CD14-positive monocyte (primary cell): Measurements from ENCODE around the gene NHERF2. TPM values are rescaled to one million over a fixed set of nuclear protein-coding genes. Genes with fewer than 3 reads are reported as not detected.

ENCODE experiments used
- DNase-seq, 3 donors: peaks; one replicate each; pipeline ENCODE4 v3.0.0-alpha.2; 2011 to 2022
- H2AFZ ChIP-seq: 2 replicates; pipeline ENCODE4 v1.6.0; 2012; ENCODE audit warnings: mild to moderate bottlenecking, low read depth, low read length, inconsistent platforms; ENCODE audit not compliant: insufficient read depth, poor library complexity, severe bottlenecking
- H3K27ac ChIP-seq, 2 donors: 1 replicate in 1 of 2; 2 replicates in 1 of 2; pipeline ENCODE4 v1.5.1; 2012 to 2013; ENCODE audit warnings: low read length in 2 of 2, control low read depth in 1 of 2, inconsistent platforms in 1 of 2, low read depth in 1 of 2, mild to moderate bottlenecking in 1 of 2
- H3K27me3 ChIP-seq, 2 donors: one replicate each; pipeline versions ENCODE4 v1.6.0 to v1.6.1; 2011 to 2013; ENCODE audit warnings: low read length in 2 of 2; ENCODE audit not compliant: control insufficient read depth in 2 of 2, insufficient read depth in 2 of 2
- H3K36me3 ChIP-seq, 2 donors: replicated peaks in 1 of 2; 1 replicate in 1 of 2; 2 replicates in 1 of 2; pipeline versions ENCODE4 v1.5.1 to v1.6.1; 2012 to 2013; ENCODE audit warnings: low read length in 2 of 2, control low read depth in 1 of 2, inconsistent platforms in 1 of 2, mild to moderate bottlenecking in 1 of 2; ENCODE audit not compliant: insufficient read depth in 2 of 2, control insufficient read depth in 1 of 2
- H3K4me1 ChIP-seq, 2 donors: 1 replicate in 1 of 2; 2 replicates in 1 of 2; pipeline versions ENCODE4 v1.5.1 to v1.6.1; 2012 to 2013; ENCODE audit warnings: low read length in 2 of 2, control low read depth in 1 of 2, inconsistent platforms in 1 of 2, mild to moderate bottlenecking in 1 of 2, moderate library complexity in 1 of 2; ENCODE audit not compliant: insufficient read depth in 2 of 2, control insufficient read depth in 1 of 2
- H3K4me2 ChIP-seq: replicated peaks from 2 replicates; pipeline ENCODE3; 2012; ENCODE audit warnings: low read length, moderate library complexity, mild to moderate bottlenecking; ENCODE audit not compliant: poor library complexity, severe bottlenecking; ENCODE audit errors: extremely low read depth
- H3K4me3 ChIP-seq, 3 experiments: fragments of 200-600 bp in 1 of 3; sonication (generic) in 1 of 3; replicated peaks in 1 of 3; 1 replicate in 2 of 3; 2 replicates in 1 of 3; pipeline ENCODE4 v1.5.1; 2011 to 2013; ENCODE audit warnings: low read length in 3 of 3, mild to moderate bottlenecking in 3 of 3, control low read depth in 2 of 3, low read depth in 2 of 3, inconsistent platforms in 1 of 3, moderate library complexity in 1 of 3
- H3K79me2 ChIP-seq: 2 replicates; pipeline ENCODE4 v1.6.0; 2012; ENCODE audit warnings: mild to moderate bottlenecking, control low read depth, inconsistent platforms, low read length, moderate library complexity; ENCODE audit not compliant: insufficient read depth
- H3K9ac ChIP-seq: 2 replicates; pipeline ENCODE4 v1.6.0; 2017; ENCODE audit warnings: low read length, mild to moderate bottlenecking; ENCODE audit not compliant: insufficient read depth, poor library complexity, severe bottlenecking
- H3K9me3 ChIP-seq, 2 donors: replicated peaks in 1 of 2; 1 replicate in 1 of 2; 2 replicates in 1 of 2; pipeline versions ENCODE4 v1.5.1 to v1.6.1; 2012 to 2013; ENCODE audit warnings: low read length in 2 of 2, control low read depth in 1 of 2; ENCODE audit not compliant: control insufficient read depth in 1 of 2, insufficient read depth in 1 of 2
- H4K20me1 ChIP-seq: 2 replicates; pipeline ENCODE4 v1.6.0; 2012; ENCODE audit warnings: mild to moderate bottlenecking, low read length, control low read depth, moderate library complexity; ENCODE audit not compliant: insufficient read depth
- H3K27ac Mint-ChIP-seq, 7 donors: one replicate each; pipeline ENCODE4 v1.8.0; 2020; ENCODE audit warnings: mild to moderate bottlenecking in 7 of 7, mixed read lengths in 7 of 7, moderate library complexity in 6 of 7, inconsistent platforms in 2 of 7
- H3K27me3 Mint-ChIP-seq, 3 donors: one replicate each; pipeline ENCODE4 v1.8.0; 2021 to 2022; ENCODE audit warnings: low read depth in 3 of 3, mild to moderate bottlenecking in 3 of 3, mixed read lengths in 3 of 3, moderate library complexity in 3 of 3, inconsistent platforms in 1 of 3
- H3K36me3 Mint-ChIP-seq, 2 donors: one replicate each; pipeline ENCODE4 v1.8.0; 2020; ENCODE audit warnings: mixed read lengths in 2 of 2, inconsistent platforms in 1 of 2, mild to moderate bottlenecking in 1 of 2
- H3K4me1 Mint-ChIP-seq: one replicate; pipeline ENCODE4 v1.8.0; 2020; ENCODE audit warnings: mild to moderate bottlenecking, mixed read lengths
- H3K4me3 Mint-ChIP-seq, 2 donors: one replicate each; pipeline ENCODE4 v1.8.0; 2020; ENCODE audit warnings: mild to moderate bottlenecking in 2 of 2, mixed read lengths in 2 of 2, moderate library complexity in 1 of 2
- H3K9me3 Mint-ChIP-seq, 7 donors: one replicate each; pipeline ENCODE4 v1.8.0; 2020 to 2022; ENCODE audit warnings: mixed read lengths in 7 of 7, mild to moderate bottlenecking in 6 of 7, moderate library complexity in 6 of 7, inconsistent platforms in 2 of 7
- WGBS: methylation state at CpG from one replicate; pipeline ENCODE4 v1.1.5; 2013; ENCODE audit warnings: missing lambda C conversion rate; ENCODE audit not compliant: insufficient coverage; 5-methylcytosine and 5-hydroxymethylcytosine counted together
- intact Hi-C, 2 donors: fragments of 100-400 bp; cut with micrococcal nuclease; formaldehyde crosslinking; loops; one replicate each; pipeline versions ENCODE4 v1.15.0 to v1.15.1; 2023
- polyA plus RNA-seq, 3 donors: library from polyadenylated mRNA; depleted of rRNA in 1 of 3; unstranded in 2 of 3; stranded (reverse) in 1 of 3; fragments of 300-500 nt in 2 of 3; fragments of >200 nt in 1 of 3; fragmentation: Illumina TruSeq in 2 of 3; gene quantifications; 1 replicate in 2 of 3; 2 replicates in 1 of 3; pipeline ENCODE4 v1.2.3, GENCODE V29; 2012 to 2021
- TF ChIP-seq, protein P1 (sequence below): fragments of 200-600 bp; IDR thresholded peaks from one replicate; pipeline ENCODE4 v1.8.0; 2022; ENCODE audit warnings: antibody characterized with exemption, mild to moderate bottlenecking

NHERF2 gene
- polyA plus RNA-seq, 3 donors, result 0.66 to 8.2 (median 0.78) TPM

DNA sequence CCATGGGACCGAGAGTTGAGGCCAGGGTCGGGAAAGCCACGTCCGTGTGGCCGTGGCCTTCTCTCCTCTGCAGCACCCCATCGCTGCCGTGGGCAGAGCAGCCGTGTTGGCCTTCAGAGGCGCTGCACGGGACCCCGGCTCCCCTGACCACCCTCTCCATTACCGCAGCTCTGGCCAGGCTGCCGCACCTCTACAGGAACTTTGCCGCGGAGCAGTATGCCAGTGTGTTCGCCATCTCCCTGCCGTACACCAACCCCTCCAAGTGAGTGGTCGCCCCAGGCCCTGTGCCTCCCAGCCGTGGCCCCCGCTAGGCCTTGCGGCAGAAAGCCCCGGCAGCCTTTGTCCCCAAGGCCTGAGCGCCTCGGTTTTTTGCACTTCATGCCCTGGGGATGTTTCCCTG is 48.9 kb downstream of the NHERF2 start:
- no peaks in the 10 kb centered on the region for H3K9me3 ChIP-seq
- H3K36me3 ChIP-seq, result peaks cover 67 to 91% of the 10 kb centered on the region in 2 donors
- Mint-ChIP-seq H3K4me1 (no peaks in the 10 kb centered on the region), H3K27ac (no peak overlapping the region), H3K9me3 (no peaks in the 10 kb centered on the region), H3K36me3 (peaks cover 69 to 92% of the 10 kb centered on the region in 2 donors), H3K27me3 (peaks cover 0 to 3% (median 0%) of the 10 kb centered on the region in 3 donors), H3K4me3 (no peak overlapping the region)
- no peak for DNase-seq
- no peaks in the 10 kb centered on the region for H3K27me3 ChIP-seq
- H3K4me2 ChIP-seq, result no peak overlapping the region
- TF ChIP-seq, protein P1, sequence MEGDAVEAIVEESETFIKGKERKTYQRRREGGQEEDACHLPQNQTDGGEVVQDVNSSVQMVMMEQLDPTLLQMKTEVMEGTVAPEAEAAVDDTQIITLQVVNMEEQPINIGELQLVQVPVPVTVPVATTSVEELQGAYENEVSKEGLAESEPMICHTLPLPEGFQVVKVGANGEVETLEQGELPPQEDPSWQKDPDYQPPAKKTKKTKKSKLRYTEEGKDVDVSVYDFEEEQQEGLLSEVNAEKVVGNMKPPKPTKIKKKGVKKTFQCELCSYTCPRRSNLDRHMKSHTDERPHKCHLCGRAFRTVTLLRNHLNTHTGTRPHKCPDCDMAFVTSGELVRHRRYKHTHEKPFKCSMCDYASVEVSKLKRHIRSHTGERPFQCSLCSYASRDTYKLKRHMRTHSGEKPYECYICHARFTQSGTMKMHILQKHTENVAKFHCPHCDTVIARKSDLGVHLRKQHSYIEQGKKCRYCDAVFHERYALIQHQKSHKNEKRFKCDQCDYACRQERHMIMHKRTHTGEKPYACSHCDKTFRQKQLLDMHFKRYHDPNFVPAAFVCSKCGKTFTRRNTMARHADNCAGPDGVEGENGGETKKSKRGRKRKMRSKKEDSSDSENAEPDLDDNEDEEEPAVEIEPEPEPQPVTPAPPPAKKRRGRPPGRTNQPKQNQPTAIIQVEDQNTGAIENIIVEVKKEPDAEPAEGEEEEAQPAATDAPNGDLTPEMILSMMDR, result no peak
- H3K79me2 ChIP-seq, result no peaks in the 10 kb centered on the region
- H3K27ac ChIP-seq, result no peak overlapping the region
- no peak overlapping the region for H2AFZ ChIP-seq
- no peak overlapping the region for H3K4me3 ChIP-seq
- intact Hi-C loops, result no loop called here
- no peaks in the 10 kb centered on the region for H3K4me1 ChIP-seq
- H4K20me1 ChIP-seq, result no peaks in the 10 kb centered on the region
- WGBS, result 98% methylated on average over 24 of the region's 24 CpGs
- no peak overlapping the region for H3K9ac ChIP-seq

DNA sequence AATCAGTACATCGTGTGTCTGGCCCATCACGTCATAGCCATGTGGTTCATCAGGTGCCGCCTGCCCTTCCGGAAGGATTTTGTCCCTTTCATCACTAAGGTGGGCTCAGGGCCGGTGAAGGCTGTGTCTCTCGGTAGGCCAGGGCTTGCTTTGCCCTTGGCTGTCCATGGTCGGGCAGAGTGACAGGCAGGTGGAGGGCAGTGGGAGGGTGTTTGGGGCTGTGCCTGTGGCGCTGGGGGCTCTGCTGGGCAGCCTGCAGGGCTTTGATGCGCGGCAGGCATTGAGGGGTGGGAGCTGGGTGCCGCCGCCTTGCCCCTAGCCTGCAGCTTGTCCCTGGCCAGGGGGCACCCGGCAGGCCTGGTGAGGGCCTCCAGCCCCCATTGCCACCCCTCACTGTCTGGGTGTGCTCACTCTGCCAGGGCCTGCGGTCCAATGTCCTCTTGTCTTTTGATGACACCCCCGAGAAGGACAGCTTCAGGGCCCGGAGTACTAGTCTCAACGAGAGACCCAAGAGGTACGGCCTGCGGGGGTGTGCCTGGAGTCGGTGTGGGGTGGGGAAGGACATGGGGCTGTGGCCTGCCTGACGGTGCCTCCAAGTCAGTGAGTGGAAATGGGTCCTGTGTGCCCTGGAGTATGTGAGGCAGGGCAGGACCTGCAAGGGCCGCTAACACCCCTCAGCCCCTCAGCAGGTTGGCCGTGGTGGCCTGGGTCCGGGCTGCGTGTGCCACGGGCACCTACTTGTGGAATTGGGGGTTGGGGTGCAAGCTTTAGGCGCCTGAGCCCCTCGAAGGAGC is 49.6 kb downstream of the NHERF2 start:
- DNase-seq, result no peak
- H3K27ac Mint-ChIP-seq, result no peak overlapping the region
- Histone ChIP-seq H3K4me3 (no peak overlapping the region), H3K4me2 (no peak overlapping the region), H3K4me1 (no peaks in the 10 kb centered on the region), H3K27ac (no peak overlapping the region), H3K27me3 (no peaks in the 10 kb centered on the region), H3K9me3 (no peaks in the 10 kb centered on the region), H4K20me1 (no peaks in the 10 kb centered on the region), H3K79me2 (no peaks in the 10 kb centered on the region), H2AFZ (no peak overlapping the region), H3K9ac (no peak overlapping the region), H3K36me3 (peaks cover 70 to 93% of the 10 kb centered on the region in 2 donors)
- WGBS, result 98% methylated on average over 14 of the region's 28 CpGs
- TF ChIP-seq, protein P1, result no peak
- intact Hi-C loops, result no loop called here
- peaks cover 67 to 89% of the 10 kb centered on the region in 2 donors for H3K36me3 Mint-ChIP-seq
- H3K4me1 Mint-ChIP-seq, result no peaks in the 10 kb centered on the region
- H3K4me3 Mint-ChIP-seq, result no peak overlapping the region
- peaks cover 0 to 3% (median 0%) of the 10 kb centered on the region in 3 donors for H3K27me3 Mint-ChIP-seq
- H3K9me3 Mint-ChIP-seq, result no peaks in the 10 kb centered on the region
